ENCODE data around the gene DCAF17.

The DCAF17 gene

GRCh38 chr2:171480908-171481307 lies 46.9 kb downstream of the DCAF17 start:
- DNase-seq (ENCODE audit: extremely low read depth, insufficient read length) = no peak
- Histone ChIP-seq H3K36me3 (ENCODE audit: control insufficient read depth, insufficient read depth, low read length) (peaks cover 1% of the 10 kb centered on the region; the same call in 1 of the 2 replicates), H3K4me3 (replicated peaks; ENCODE audit: low read depth, low read length) (no peak overlapping the region), H3K27me3 (replicated peaks; ENCODE audit: control insufficient read depth, insufficient read depth, low read length) (no peaks in the 10 kb centered on the region)
- no peak for TF ChIP-seq CTCF (IDR thresholded peaks at IDR 0.05; ENCODE audit: insufficient read depth, low read length, poor library complexity, severe bottlenecking)

- no peaks in the 10 kb centered on the region for H3K27me3 ChIP-seq (replicated peaks; ENCODE audit: control insufficient read depth, insufficient read depth, low read length)
- no peak for DNase-seq (ENCODE audit: extremely low read depth, insufficient read length)
- peaks cover 1% of the 10 kb centered on the region; the same call in 1 of the 2 replicates for H3K36me3 ChIP-seq (ENCODE audit: control insufficient read depth, insufficient read depth, low read length)
- H3K4me3 ChIP-seq (replicated peaks; ENCODE audit: low read depth, low read length) = no peak overlapping the region
- no peak for TF ChIP-seq CTCF (IDR thresholded peaks at IDR 0.05; ENCODE audit: insufficient read depth, low read length, poor library complexity, severe bottlenecking)
Measured at GRCh38 chr2:171482308-171482707, 48.3 kb downstream of the DCAF17 start.

- no peak overlapping the region for H3K4me3 ChIP-seq (replicated peaks; ENCODE audit: low read depth, low read length)
- H3K36me3 ChIP-seq (ENCODE audit: control insufficient read depth, insufficient read depth, low read length) = no peaks in the 10 kb centered on the region
- H3K27me3 ChIP-seq (replicated peaks; ENCODE audit: control insufficient read depth, insufficient read depth, low read length) = no peaks in the 10 kb centered on the region
- no peak for DNase-seq (ENCODE audit: extremely low read depth, insufficient read length)
- TF ChIP-seq CTCF (IDR thresholded peaks at IDR 0.05; ENCODE audit: insufficient read depth, low read length, poor library complexity, severe bottlenecking) = no peak
Measured at GRCh38 chr2:171482877-171483276, 48.9 kb downstream of the DCAF17 start.

- Histone ChIP-seq H3K36me3 (ENCODE audit: control insufficient read depth, insufficient read depth, low read length) (no peaks in the 10 kb centered on the region), H3K4me3 (replicated peaks; ENCODE audit: low read depth, low read length) (no peak overlapping the region), H3K27me3 (replicated peaks; ENCODE audit: control insufficient read depth, insufficient read depth, low read length) (no peaks in the 10 kb centered on the region)
- DNase-seq (ENCODE audit: extremely low read depth, insufficient read length) = no peak
- no peak for TF ChIP-seq CTCF (IDR thresholded peaks at IDR 0.05; ENCODE audit: insufficient read depth, low read length, poor library complexity, severe bottlenecking)
Measured at GRCh38 chr2:171483793-171484192, 49.8 kb downstream of the DCAF17 start.

GRCh38 chr2:171485116-171485515 lies 51.1 kb downstream of the DCAF17 start:
- no peak for DNase-seq (ENCODE audit: extremely low read depth, insufficient read length)
- no peak for TF ChIP-seq CTCF (IDR thresholded peaks at IDR 0.05; ENCODE audit: insufficient read depth, low read length, poor library complexity, severe bottlenecking)
- Histone ChIP-seq H3K36me3 (ENCODE audit: control insufficient read depth, insufficient read depth, low read length) (no peaks in the 10 kb centered on the region), H3K4me3 (replicated peaks; ENCODE audit: low read depth, low read length) (no peak overlapping the region), H3K27me3 (replicated peaks; ENCODE audit: control insufficient read depth, insufficient read depth, low read length) (no peaks in the 10 kb centered on the region)

- Histone ChIP-seq H3K4me3 (replicated peaks; ENCODE audit: low read depth, low read length) (no peak overlapping the region), H3K27me3 (replicated peaks; ENCODE audit: control insufficient read depth, insufficient read depth, low read length) (no peaks in the 10 kb centered on the region), H3K36me3 (ENCODE audit: control insufficient read depth, insufficient read depth, low read length) (no peaks in the 10 kb centered on the region)
- TF ChIP-seq CTCF (IDR thresholded peaks at IDR 0.05; ENCODE audit: insufficient read depth, low read length, poor library complexity, severe bottlenecking) = no peak
- DNase-seq (ENCODE audit: extremely low read depth, insufficient read length) = no peak
Measured at GRCh38 chr2:171487201-171487600, 53.2 kb downstream of the DCAF17 start.

Data from GM06990 (cell line).